Activated CD4-positive, alpha-beta T cell treated with anti-CD3 and anti-CD28 coated beads, Interleukin-2, amount 10 ng/mL, durations not matched to agents 24 days and 14 days (primary cell): ENCODE results near the gene ZNF365. TPM values are rescaled to one million over a fixed set of nuclear protein-coding genes. Genes with fewer than 3 reads are reported as not detected.
"Not testable (repeated sequence)": the region's sequence is repeated elsewhere in the genome, so short reads cannot be mapped to it uniquely, and the experiment has no call there.

Experiments
- DNase-seq: peaks from one replicate; pipeline ENCODE4 v3.0.0; 2022
- H3K27ac Mint-ChIP-seq: one replicate; pipeline ENCODE4 v1.8.0; 2022; ENCODE audit warnings: mild to moderate bottlenecking, mixed read lengths
- H3K27me3 Mint-ChIP-seq: one replicate; pipeline ENCODE4 v1.8.0; 2022; ENCODE audit warnings: mixed read lengths
- H3K36me3 Mint-ChIP-seq: one replicate; pipeline ENCODE4 v1.8.0; 2022; ENCODE audit warnings: low read depth, mild to moderate bottlenecking, mixed read lengths
- H3K4me1 Mint-ChIP-seq: one replicate; pipeline ENCODE4 v1.8.0; 2021; ENCODE audit warnings: mixed read lengths
- H3K4me3 Mint-ChIP-seq: one replicate; pipeline ENCODE4 v1.8.0; 2022; ENCODE audit warnings: mild to moderate bottlenecking, moderate library complexity, mixed read lengths
- H3K9me3 Mint-ChIP-seq: one replicate; pipeline ENCODE4 v1.8.0; 2021; ENCODE audit warnings: mixed read lengths
- intact Hi-C: fragments of 100-400 bp; cut with micrococcal nuclease; formaldehyde crosslinking; loops from one replicate; pipeline ENCODE4 v1.15.1; 2023
- total RNA-seq: library from RNA; stranded (reverse); gene quantifications from 2 replicates; pipeline ENCODE4 v1.2.3, GENCODE V29; 2022

ZNF365 gene
- total RNA-seq, 1 donor from 2014 or later: not detected

- intact Hi-C loops: loop anchor here (5.0 kb wide), 1 partner anchor 48 kb away; no protein-coding TSS in a partner anchor
- no peaks in the 10 kb centered on the region for H3K27me3 Mint-ChIP-seq
- H3K4me3 Mint-ChIP-seq: no peak overlapping the region
- no peak overlapping the region for H3K27ac Mint-ChIP-seq
- H3K36me3 Mint-ChIP-seq: no peaks in the 10 kb centered on the region
- H3K4me1 Mint-ChIP-seq: peaks cover 6% of the 10 kb centered on the region
- no peak for DNase-seq
- peaks cover 28% of the 10 kb centered on the region for H3K9me3 Mint-ChIP-seq
These were observed 19.3 kb upstream of the ZNF365 start for GRCh38 chr10:62354916-62355315.

DNA sequence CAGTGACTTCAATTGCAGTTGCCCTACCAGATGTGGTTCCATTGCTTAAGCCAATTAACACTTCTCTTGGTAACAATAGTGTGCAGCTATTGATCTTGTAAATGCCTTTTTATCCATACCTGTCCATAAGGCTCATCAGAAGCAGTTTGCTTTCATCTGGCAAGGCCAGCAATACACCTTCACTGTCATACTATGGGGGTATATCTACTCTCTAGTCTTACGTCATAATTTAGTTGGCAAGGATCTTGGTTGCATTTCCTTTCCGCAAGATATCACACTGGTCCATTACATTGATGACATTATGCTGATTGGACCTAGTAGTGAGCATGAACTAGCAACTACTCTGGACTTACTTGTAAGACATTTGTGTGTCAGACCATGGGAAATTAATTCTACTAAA is 17.7 kb upstream of the ZNF365 start:
- Mint-ChIP-seq H3K9me3 (peaks cover 17% of the 10 kb centered on the region), H3K27me3 (no peaks in the 10 kb centered on the region), H3K4me1 (peaks cover 6% of the 10 kb centered on the region), H3K4me3 (no peak overlapping the region), H3K36me3 (no peaks in the 10 kb centered on the region), H3K27ac (no peak overlapping the region)
- DNase-seq: no peak
- intact Hi-C loops: no loop called here

- H3K27me3 Mint-ChIP-seq, H3K36me3 Mint-ChIP-seq, DNase-seq, intact Hi-C loops, H3K4me1 Mint-ChIP-seq, H3K27ac Mint-ChIP-seq, H3K4me3 Mint-ChIP-seq: not testable (repeated sequence)
- peaks cover 17% of the 10 kb centered on the region for H3K9me3 Mint-ChIP-seq
These were observed 16.0 kb upstream of the ZNF365 start for GRCh38 chr10:62358151-62358550.

DNA sequence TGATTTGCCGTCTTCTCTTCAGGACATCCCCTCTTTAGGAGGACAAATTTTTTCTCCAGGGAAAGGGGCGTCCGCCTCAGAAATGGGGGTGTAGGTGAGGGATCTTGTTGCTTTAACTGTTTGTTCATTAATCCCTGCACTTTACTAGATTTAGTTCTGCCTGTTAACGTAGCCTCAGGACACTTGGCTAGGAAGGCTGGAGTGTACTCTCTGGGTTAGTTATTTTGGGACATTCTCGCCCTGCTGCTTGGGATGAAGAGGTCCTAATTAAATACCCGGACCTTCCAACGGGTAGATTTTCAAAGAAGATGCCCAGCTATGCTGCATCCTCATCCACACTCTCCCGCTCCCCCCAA is 552 bp upstream of the ZNF365 start:
- intact Hi-C loops: loop anchor here (5.0 kb wide), 1 partner anchor 894 kb away; no protein-coding TSS in a partner anchor

DNA sequence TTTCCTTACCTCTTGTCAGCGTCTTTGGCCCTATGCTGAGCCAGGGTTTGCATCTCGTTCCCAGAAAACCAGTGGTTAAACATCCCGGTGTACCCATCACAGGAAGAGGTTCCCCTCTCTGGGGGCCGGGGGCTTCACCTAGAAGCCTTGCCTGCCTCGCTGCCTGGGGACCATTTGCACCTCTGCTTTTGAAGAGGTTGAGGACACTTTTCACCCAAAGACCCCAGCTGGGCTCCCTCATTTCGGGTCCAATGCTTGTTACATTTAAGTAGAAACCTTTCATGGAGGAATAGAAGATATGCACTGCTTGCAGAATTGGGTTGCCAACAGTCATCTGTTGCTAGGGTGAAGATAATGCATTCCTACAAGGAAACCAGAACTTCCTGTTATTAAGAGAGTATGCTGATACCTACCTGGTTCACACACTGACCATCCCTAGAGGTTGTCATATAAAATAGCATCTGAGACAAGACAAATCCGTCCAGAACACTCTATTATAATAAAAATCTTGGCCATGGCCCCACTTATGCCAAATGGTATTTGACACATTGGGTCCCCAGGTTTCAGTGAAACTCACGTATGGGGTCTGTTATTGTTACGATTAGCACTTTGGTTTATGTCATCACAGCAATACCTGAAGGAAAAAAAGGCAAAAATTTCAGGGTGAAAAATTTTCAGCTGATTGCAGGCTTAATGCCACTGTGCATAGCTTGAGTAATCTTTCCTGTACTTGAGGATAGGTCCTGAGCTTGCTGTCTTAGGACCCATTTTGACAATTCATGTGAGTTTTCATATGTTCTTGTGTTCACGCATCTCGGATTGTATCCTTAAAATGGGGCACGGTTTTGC is 917 bp downstream of the ZNF365 start:
- Mint-ChIP-seq H3K4me1 (peaks cover 6% of the 10 kb centered on the region), H3K9me3 (no peaks in the 10 kb centered on the region), H3K27me3 (peaks cover 42% of the 10 kb centered on the region), H3K36me3 (no peaks in the 10 kb centered on the region), H3K27ac (no peak overlapping the region), H3K4me3 (peak overlapping the region; percentile 74)
- DNase-seq: no peak
- intact Hi-C loops: loop anchor here (5.0 kb wide), 1 partner anchor 892 kb away; no protein-coding TSS in a partner anchor

More for the DNA sequence above, 552 bp upstream of the ZNF365 start:
- H3K36me3 Mint-ChIP-seq: no peaks in the 10 kb centered on the region
- peak overlapping the region; percentile 84 for H3K4me3 Mint-ChIP-seq
- H3K27ac Mint-ChIP-seq: no peak overlapping the region
- DNase-seq: peak; percentile 46
- H3K9me3 Mint-ChIP-seq: no peaks in the 10 kb centered on the region
- peaks cover 42% of the 10 kb centered on the region for H3K27me3 Mint-ChIP-seq
- H3K4me1 Mint-ChIP-seq: peaks cover 6% of the 10 kb centered on the region

DNA sequence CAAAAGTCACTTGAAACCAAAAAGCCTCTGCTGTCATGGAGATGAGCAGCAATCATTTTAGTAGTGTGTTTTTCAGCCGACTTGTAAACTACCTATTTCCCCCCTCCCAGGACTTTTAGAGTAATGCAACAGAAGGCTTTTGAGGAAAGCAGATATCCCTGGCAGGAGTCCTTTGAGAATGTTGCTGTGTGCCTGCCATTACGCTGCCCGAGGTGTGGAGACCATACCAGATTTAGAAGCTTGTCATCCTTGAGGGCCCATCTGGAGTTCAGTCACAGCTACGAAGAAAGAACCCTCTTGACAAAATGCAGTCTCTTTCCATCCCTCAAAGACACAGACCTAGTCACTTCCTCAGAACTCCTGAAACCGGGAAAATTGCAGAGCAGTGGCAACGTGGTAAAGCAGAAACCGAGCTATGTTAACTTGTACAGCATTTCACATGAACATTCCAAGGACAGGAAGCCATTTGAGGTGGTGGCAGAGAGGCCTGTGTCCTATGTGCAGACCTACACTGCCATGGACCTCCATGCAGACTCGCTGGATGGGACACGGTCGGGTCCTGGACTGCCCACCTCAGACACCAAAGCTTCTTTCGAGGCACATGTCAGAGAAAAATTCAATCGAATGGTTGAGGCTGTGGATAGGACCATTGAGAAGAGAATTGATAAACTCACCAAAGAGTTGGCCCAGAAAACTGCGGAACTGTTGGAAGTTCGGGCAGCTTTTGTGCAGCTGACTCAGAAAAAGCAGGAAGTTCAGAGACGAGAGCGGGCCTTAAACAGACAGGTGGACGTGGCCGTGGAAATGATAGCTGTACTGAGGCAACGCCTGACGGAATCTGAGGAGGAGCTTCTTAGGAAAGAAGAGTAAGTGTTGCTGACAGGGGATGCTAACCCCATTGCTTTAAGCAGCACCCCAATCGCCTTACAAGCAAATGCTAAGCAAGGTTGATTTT is 2.2 kb downstream of the ZNF365 start:
- intact Hi-C loops: no loop called here
- Mint-ChIP-seq H3K27me3 (peaks cover 45% of the 10 kb centered on the region), H3K9me3 (no peaks in the 10 kb centered on the region)

GRCh38 chr10:62377026-62377415 is 2.9 kb downstream of the ZNF365 start:
- Mint-ChIP-seq H3K36me3 (no peaks in the 10 kb centered on the region), H3K9me3 (no peaks in the 10 kb centered on the region), H3K27ac (no peak overlapping the region), H3K27me3 (peaks cover 40% of the 10 kb centered on the region), H3K4me3 (no peak overlapping the region), H3K4me1 (peaks cover 6% of the 10 kb centered on the region)
- intact Hi-C loops: no loop called here
- no peak for DNase-seq

More for the DNA sequence above, 2.2 kb downstream of the ZNF365 start:
- peaks cover 6% of the 10 kb centered on the region for H3K4me1 Mint-ChIP-seq
- DNase-seq: no peak
- H3K36me3 Mint-ChIP-seq: no peaks in the 10 kb centered on the region
- H3K27ac Mint-ChIP-seq: no peak overlapping the region
- H3K4me3 Mint-ChIP-seq: no peak overlapping the region

DNA sequence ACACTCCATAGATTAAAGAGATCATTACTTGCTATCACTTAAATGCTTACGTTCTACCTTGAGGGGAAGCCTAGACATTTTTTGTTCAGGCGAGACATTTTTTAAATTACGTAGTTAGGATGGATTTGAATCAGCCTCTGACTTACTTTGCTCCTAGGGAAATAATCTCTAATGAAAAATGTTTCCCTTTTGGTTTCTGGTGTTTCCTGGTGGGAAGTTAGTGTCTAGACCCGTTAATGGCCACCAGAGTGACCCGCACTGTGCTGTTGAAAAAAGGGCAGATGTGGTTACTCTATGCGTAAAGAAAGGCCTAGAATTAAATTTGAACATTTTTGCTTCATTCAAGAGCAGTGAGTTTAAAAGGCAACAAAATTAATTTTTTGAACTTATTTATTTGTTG is 3.8 kb downstream of the ZNF365 start:
- Mint-ChIP-seq H3K4me3 (no peak overlapping the region), H3K9me3 (no peaks in the 10 kb centered on the region), H3K4me1 (peaks cover 6% of the 10 kb centered on the region), H3K27ac (no peak overlapping the region), H3K36me3 (no peaks in the 10 kb centered on the region), H3K27me3 (peaks cover 37% of the 10 kb centered on the region)
- intact Hi-C loops: no loop called here
- DNase-seq: no peak

DNA sequence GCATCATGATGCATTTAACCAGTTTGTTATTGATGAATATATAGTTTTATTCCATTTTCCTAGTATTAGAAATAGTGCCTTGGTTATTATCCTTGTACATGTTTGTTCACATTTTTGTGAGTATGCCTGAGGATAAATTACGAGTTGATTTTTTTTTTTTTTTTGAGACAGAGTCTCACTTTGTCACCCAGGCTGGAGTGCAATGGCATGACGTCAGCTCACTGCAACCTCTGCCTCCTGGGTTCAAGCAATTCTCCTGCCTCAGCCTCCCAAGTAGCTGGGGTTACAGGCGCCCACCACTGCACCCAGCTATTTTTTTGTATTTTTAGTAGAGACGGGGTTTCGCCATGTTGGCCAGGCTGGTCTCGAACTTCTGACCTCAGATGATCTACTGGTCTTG is 4.7 kb downstream of the ZNF365 start:
- H3K27ac Mint-ChIP-seq, H3K4me1 Mint-ChIP-seq, H3K36me3 Mint-ChIP-seq, intact Hi-C loops, H3K4me3 Mint-ChIP-seq, H3K9me3 Mint-ChIP-seq: not testable (repeated sequence)
- peaks cover 29% of the 10 kb centered on the region for H3K27me3 Mint-ChIP-seq
- DNase-seq: peak; percentile 26

- no peaks in the 10 kb centered on the region for H3K9me3 Mint-ChIP-seq
- H3K36me3 Mint-ChIP-seq: no peaks in the 10 kb centered on the region
- intact Hi-C loops: no loop called here
- peaks cover 9% of the 10 kb centered on the region for H3K4me1 Mint-ChIP-seq
- peaks cover 27% of the 10 kb centered on the region for H3K27me3 Mint-ChIP-seq
- H3K27ac Mint-ChIP-seq: no peak overlapping the region
- peak; percentile 34 for DNase-seq
- no peak overlapping the region for H3K4me3 Mint-ChIP-seq
These were observed 5.2 kb downstream of the ZNF365 start for GRCh38 chr10:62379394-62379793.

GRCh38 chr10:62380016-62380415 is 5.8 kb downstream of the ZNF365 start:
- no peaks in the 10 kb centered on the region for H3K9me3 Mint-ChIP-seq
- no peak overlapping the region for H3K4me3 Mint-ChIP-seq
- intact Hi-C loops: no loop called here
- H3K27ac Mint-ChIP-seq: no peak overlapping the region
- peaks cover 11% of the 10 kb centered on the region for H3K4me1 Mint-ChIP-seq
- peak; percentile 6 for DNase-seq
- no peaks in the 10 kb centered on the region for H3K36me3 Mint-ChIP-seq
- peaks cover 22% of the 10 kb centered on the region for H3K27me3 Mint-ChIP-seq

- intact Hi-C loops: no loop called here
These were observed 7.4 kb downstream of the ZNF365 start for GRCh38 chr10:62381385-62382102.

DNA sequence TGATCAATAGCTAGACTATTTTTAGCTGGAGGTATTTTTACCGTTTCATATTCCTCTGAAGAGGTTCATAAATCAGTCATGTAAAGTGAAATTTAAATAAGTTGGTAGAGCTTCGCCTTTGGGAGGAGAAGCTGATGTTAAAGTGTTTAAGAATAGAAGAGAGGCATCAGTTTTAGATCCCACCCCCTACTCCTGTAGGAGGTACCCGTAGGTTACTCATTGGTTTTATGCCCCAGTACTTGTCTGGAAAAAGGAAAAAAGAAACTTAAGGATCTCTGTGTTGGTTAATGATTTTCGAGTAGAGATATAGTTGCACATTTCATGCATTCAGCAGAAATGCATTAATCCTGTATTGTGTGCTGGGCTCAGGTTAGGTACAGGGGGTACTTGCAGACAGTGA is 8.7 kb downstream of the ZNF365 start:
- DNase-seq: no peak
- Mint-ChIP-seq H3K27me3 (peaks cover 14% of the 10 kb centered on the region), H3K9me3 (peaks cover 4% of the 10 kb centered on the region), H3K4me3 (no peak overlapping the region), H3K36me3 (no peaks in the 10 kb centered on the region), H3K4me1 (peaks cover 11% of the 10 kb centered on the region), H3K27ac (no peak overlapping the region)
- intact Hi-C loops: no loop called here

More at GRCh38 chr10:62381385-62382102, 7.4 kb downstream of the ZNF365 start:
- H3K36me3 Mint-ChIP-seq: no peaks in the 10 kb centered on the region
- peaks cover 14% of the 10 kb centered on the region for H3K27me3 Mint-ChIP-seq
- no peak overlapping the region for H3K4me3 Mint-ChIP-seq
- peaks cover under 1% of the 10 kb centered on the region for H3K9me3 Mint-ChIP-seq
- no peak overlapping the region for H3K27ac Mint-ChIP-seq
- no peak for DNase-seq
- H3K4me1 Mint-ChIP-seq: peaks cover 11% of the 10 kb centered on the region
